ENCODE measurements around the gene MAOA.
A peak's percentile ranks its signal among the peaks of the same experiment; 100 is the strongest.

Gene MAOA

DNA sequence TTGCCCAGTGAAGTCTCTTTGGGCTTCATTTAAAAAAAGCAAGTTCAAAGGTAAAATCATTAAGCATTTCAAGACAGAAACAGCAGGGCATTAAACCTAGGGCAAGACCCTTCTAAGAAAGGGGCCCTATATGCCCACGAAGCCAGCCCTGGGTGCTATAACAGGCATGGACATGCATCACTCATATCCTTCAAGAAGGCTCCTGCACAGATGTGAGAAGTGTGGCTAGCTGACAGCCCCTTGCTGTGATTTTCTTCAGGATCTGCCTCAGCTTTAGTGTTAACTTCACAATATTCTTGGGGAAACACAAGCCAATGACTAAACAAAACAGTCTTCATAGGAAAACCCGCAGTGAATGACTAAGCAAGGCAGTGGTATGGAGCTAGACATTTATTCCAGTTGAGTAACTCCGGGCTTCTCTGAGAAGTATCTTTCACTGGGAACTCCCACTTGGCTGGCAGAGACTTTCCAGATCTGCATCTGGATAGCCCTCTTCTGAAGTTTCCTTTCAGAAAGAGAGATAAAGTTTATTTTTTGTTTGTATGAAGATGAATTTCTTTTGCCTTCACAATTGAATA is 11.9 kb upstream of the MAOA start:
- no peaks in the 10 kb centered on the region for H3K4me1 ChIP-seq (ENCODE audit: low read depth, poor library complexity, severe bottlenecking)

GRCh38 chrX:43646800-43647199 is 9.3 kb upstream of the MAOA start:
- Histone ChIP-seq H4K20me1 (ENCODE audit: insufficient read depth) (no peaks in the 10 kb centered on the region), H3K27me3 (ENCODE audit: insufficient read depth, low read depth) (no peaks in the 10 kb centered on the region), H3K4me2 (no peak overlapping the region), H2AFZ (ENCODE audit: low read depth) (no peak overlapping the region), H3K79me2 (ENCODE audit: insufficient read depth, low read depth) (no peaks in the 10 kb centered on the region), H3K4me1 (ENCODE audit: low read depth, poor library complexity, severe bottlenecking) (no peaks in the 10 kb centered on the region), H3K27ac (no peak overlapping the region), H3K4me3 (IDR thresholded peaks at IDR 0.05; ENCODE audit: insufficient read depth, low read depth, low read length) (no peak overlapping the region), H3K9ac (no peak overlapping the region), H3K36me3 (ENCODE audit: insufficient read depth) (no peaks in the 10 kb centered on the region)
- TF ChIP-seq, protein P1, sequence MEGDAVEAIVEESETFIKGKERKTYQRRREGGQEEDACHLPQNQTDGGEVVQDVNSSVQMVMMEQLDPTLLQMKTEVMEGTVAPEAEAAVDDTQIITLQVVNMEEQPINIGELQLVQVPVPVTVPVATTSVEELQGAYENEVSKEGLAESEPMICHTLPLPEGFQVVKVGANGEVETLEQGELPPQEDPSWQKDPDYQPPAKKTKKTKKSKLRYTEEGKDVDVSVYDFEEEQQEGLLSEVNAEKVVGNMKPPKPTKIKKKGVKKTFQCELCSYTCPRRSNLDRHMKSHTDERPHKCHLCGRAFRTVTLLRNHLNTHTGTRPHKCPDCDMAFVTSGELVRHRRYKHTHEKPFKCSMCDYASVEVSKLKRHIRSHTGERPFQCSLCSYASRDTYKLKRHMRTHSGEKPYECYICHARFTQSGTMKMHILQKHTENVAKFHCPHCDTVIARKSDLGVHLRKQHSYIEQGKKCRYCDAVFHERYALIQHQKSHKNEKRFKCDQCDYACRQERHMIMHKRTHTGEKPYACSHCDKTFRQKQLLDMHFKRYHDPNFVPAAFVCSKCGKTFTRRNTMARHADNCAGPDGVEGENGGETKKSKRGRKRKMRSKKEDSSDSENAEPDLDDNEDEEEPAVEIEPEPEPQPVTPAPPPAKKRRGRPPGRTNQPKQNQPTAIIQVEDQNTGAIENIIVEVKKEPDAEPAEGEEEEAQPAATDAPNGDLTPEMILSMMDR (conservative IDR thresholded peaks at IDR 0.05; ENCODE audit: low read depth, low read length), result no peak

More for the DNA sequence above, 11.9 kb upstream of the MAOA start:
- Histone ChIP-seq H3K36me3 (ENCODE audit: insufficient read depth) (no peaks in the 10 kb centered on the region), H3K27ac (no peak overlapping the region), H3K27me3 (ENCODE audit: insufficient read depth, low read depth) (no peaks in the 10 kb centered on the region), H4K20me1 (ENCODE audit: insufficient read depth) (no peaks in the 10 kb centered on the region), H3K4me3 (IDR thresholded peaks at IDR 0.05; ENCODE audit: insufficient read depth, low read depth, low read length) (no peak overlapping the region), H2AFZ (ENCODE audit: low read depth) (no peak overlapping the region), H3K79me2 (ENCODE audit: insufficient read depth, low read depth) (no peaks in the 10 kb centered on the region), H3K9ac (no peak overlapping the region), H3K4me2 (no peak overlapping the region)
- TF ChIP-seq, protein P1 (conservative IDR thresholded peaks at IDR 0.05; ENCODE audit: low read depth, low read length), result no peak

DNA sequence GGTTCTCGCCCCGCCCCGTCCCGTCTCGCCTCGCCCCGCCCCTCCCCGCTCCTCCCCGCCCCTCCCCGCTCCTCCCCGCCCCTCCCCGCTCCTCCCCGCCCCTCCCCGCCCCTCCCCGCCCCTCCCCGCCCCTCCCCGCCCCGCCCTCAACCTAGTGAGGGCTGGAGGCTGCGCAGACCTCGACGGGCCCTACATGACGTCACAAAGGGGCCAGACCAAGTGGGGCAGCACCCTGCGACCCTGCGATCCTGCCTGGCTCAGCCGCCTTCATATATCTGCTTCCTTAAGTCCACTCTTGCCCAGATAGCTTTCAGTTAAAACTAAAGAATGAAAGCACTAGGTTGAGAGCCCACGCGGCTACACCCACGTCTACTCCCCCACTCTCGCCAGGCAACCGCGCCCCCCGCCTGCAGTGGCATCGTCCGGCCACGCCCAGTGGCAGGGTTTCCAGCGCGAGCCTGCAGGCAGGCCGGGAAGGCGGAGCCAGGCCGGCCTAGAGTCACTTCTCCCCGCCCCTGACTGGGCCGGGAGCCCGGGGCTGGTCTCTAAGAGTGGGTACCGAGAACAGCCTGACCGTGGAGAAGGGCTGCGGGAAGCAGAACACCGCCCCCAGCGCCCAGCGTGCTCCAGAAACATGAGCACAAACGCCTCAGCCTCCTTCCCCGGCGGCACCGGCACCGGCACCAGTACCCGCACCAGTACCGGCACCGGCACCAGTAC is 1.5 kb upstream of the MAOA start:
- Histone ChIP-seq H2AFZ (ENCODE audit: low read depth) (peak overlapping the region; percentile 87), H3K4me1 (ENCODE audit: low read depth, poor library complexity, severe bottlenecking) (no peaks in the 10 kb centered on the region)

GRCh38 chrX:43655151-43656004 is 721 bp upstream of the MAOA start:
- peak overlapping the region; percentile 87 for H2AFZ ChIP-seq (ENCODE audit: low read depth)
- H3K27ac ChIP-seq, result no peak overlapping the region
- peak overlapping the region; percentile 94; the same call in 1 of the 2 replicates for H3K9ac ChIP-seq
- H3K79me2 ChIP-seq (ENCODE audit: insufficient read depth, low read depth), result no peaks in the 10 kb centered on the region
- H3K27me3 ChIP-seq (ENCODE audit: insufficient read depth, low read depth), result no peaks in the 10 kb centered on the region
- H3K4me1 ChIP-seq (ENCODE audit: low read depth, poor library complexity, severe bottlenecking), result no peaks in the 10 kb centered on the region
- TF ChIP-seq, protein P1 (conservative IDR thresholded peaks at IDR 0.05; ENCODE audit: low read depth, low read length), result no peak
- H3K4me3 ChIP-seq (IDR thresholded peaks at IDR 0.05; ENCODE audit: insufficient read depth, low read depth, low read length), result no peak overlapping the region
- no peaks in the 10 kb centered on the region for H4K20me1 ChIP-seq (ENCODE audit: insufficient read depth)
- H3K4me2 ChIP-seq, result peak overlapping the region; percentile 71
- no peaks in the 10 kb centered on the region for H3K36me3 ChIP-seq (ENCODE audit: insufficient read depth)

More for the DNA sequence above, 1.5 kb upstream of the MAOA start:
- Histone ChIP-seq H3K36me3 (ENCODE audit: insufficient read depth) (no peaks in the 10 kb centered on the region), H3K9ac (peak overlapping the region; percentile 94), H3K27me3 (ENCODE audit: insufficient read depth, low read depth) (no peaks in the 10 kb centered on the region), H3K27ac (peak overlapping the region; percentile 89), H4K20me1 (ENCODE audit: insufficient read depth) (no peaks in the 10 kb centered on the region), H3K4me2 (peak overlapping the region; percentile 71), H3K79me2 (ENCODE audit: insufficient read depth, low read depth) (no peaks in the 10 kb centered on the region), H3K4me3 (IDR thresholded peaks at IDR 0.05; ENCODE audit: insufficient read depth, low read depth, low read length) (no peak overlapping the region)
- TF ChIP-seq, protein P1 (conservative IDR thresholded peaks at IDR 0.05; ENCODE audit: low read depth, low read length), result no peak
